Measurements from ENCODE around the gene OS9. TPM values are rescaled to one million over a fixed set of nuclear protein-coding genes. Genes with fewer than 3 reads are reported as not detected.

OS9 gene
- total RNA-seq, 1 experiment from 2014 or later = 152 TPM

GRCh38 chr12:57752668-57753000 lies 58.7 kb downstream of the OS9 start:
- no peak for DNase-seq (ENCODE audit: low read depth)

GRCh38 chr12:57753756-57754337 lies 59.9 kb downstream of the OS9 start:
- no peak for DNase-seq (ENCODE audit: low read depth)

DNA sequence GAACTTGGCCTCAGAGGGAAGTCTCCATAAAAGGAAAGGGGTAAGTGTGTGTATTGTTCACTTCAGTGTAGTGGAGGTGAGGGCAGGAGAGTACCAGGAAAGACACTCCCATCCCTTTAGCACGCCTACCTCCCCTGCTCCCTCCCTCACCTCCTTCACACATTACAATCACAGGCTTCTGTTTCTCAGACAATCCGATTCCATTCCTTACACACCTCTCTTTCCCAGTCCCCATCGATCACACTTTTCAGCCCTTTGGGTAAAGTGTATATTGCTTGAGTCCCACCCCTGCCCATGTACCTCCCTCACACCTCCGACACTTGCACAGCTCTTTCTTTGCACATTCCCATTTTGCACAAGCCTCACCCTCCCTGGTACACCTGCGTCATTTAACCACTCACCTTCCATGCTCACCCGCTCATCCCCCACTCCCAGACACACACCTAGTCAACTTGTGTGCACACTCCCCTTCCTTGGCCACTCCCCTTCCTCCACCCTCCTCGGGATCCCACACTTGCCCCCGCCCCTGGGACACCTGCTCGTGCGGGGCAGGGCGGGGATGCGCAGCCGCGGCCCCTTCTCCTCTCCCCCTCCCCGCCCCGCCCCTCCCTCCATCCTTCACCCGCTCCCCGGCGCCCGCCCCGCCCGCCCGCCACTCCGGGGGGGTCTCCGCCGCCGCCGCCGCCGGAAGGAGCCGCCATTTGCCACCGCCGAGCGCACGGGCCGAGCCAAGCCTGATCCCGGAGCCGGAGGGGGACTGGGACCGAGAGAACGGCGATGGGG lies 60.7 kb downstream of the OS9 start, which contains the start of gene MARCHF9:
TSS of gene MARCHF9 (plus strand) at position 693 of the 783 bp plus-strand sequence. CDS start 426 bp downstream, outside the sequence.
- no peak for DNase-seq (ENCODE audit: low read depth)

DNA sequence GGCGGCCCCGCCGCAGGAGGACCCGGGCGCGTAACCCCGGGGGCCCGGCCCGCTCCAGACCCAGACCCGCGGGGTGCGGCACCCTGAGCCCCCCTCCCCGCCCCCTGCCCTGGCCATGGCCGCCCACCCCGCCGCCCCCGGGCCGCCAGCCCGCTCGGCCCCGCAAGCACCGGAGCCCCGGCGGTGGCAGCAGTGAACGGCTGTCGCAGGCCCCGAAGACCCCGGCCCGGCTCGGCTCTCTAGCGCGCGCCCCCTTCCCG lies 61.2 kb downstream of the OS9 start:
- no peak for DNase-seq (ENCODE audit: low read depth)

DNA sequence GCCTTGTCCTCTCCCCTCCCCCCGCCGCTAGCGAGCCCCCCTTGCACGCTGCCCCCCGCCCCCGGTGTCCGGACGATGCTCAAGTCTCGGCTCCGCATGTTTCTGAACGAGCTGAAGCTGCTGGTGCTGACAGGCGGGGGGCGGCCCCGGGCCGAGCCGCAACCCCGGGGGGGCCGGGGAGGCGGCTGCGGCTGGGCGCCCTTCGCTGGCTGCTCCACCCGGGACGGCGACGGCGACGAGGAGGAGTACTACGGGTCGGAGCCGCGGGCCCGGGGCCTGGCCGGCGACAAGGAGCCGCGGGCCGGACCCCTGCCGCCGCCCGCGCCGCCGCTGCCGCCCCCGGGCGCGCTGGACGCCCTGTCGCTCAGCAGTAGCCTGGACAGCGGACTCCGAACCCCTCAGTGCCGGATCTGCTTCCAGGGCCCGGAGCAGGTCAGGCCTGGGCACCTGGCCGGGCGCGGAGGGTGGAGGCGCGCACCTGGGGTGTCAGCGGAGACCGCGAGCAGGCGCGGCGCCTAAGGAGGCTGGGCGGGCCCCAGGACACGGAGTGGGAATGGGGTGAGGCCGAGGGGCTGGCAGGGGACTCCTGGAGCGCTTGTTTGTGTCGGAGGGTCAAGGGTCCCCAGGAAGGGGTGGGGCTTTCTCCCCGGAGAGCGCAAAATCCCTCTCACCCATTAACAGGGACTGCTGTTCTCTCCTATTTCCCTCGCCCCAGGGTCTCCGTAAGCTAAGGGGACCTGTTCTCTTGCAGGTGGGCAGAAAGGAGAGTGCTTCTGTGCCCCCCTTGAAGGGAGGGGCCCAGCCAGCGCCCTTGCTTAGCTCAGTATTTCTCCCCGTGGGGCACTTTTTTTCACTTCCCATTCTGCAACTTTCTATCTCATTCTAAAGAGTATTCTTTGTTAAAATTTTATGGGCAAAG lies 61.8 kb downstream of the OS9 start:
- no peak for DNase-seq (ENCODE audit: low read depth)

GRCh38 chr12:57756406-57757341 lies 62.7 kb downstream of the OS9 start:
- peak; percentile 36 for DNase-seq (ENCODE audit: low read depth)

DNA sequence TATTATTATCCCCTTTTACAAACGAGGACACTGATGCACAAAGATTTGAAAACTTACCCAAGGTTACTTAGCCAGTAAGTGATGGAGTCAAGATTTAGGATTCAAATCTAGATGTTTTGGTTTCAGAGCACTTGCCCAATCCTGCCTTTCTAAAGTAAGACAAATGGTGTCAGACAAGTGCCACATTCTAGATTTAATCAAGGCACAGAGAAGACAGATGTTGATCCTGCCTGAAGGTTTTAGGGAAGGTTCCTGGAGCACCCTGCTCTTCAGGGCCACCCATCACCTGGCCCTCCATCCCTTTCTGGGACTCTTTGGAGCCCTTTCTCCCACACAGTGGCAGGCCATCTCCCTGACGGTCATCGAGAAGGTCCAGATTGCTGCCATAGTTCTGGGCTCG lies 63.8 kb downstream of the OS9 start:
- no peak for DNase-seq (ENCODE audit: low read depth)

GRCh38 chr12:57758552-57759359 lies 64.8 kb downstream of the OS9 start:
- DNase-seq (ENCODE audit: low read depth) = no peak

- DNase-seq (ENCODE audit: low read depth) = no peak
Observed at GRCh38 chr12:57759360-57759980, 65.5 kb downstream of the OS9 start.

- no peak for DNase-seq (ENCODE audit: low read depth)
Observed at GRCh38 chr12:57760347-57760982, 66.5 kb downstream of the OS9 start.

GRCh38 chr12:57761391-57761998 lies 67.6 kb downstream of the OS9 start:
- DNase-seq (ENCODE audit: low read depth) = no peak

DNA sequence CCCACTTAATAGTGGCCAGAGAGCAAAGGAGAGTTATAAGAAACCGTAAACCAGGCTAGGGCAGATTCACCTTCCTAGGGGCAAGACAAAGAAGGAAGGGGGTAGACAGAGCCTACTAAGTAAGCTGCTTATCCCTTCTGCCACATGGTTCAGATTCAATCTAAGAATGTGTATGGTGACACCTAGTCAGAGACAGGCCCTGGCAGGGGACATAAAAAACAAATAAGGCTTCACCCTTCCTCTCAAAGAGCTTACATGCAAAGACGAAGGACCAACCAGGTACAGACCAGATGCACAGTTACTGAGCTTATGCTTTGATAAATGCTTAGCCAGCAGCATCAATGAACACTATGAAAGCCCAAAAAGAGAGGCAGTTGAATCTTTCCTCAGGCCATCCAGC lies 68.5 kb downstream of the OS9 start:
- DNase-seq (ENCODE audit: low read depth) = no peak

DNA sequence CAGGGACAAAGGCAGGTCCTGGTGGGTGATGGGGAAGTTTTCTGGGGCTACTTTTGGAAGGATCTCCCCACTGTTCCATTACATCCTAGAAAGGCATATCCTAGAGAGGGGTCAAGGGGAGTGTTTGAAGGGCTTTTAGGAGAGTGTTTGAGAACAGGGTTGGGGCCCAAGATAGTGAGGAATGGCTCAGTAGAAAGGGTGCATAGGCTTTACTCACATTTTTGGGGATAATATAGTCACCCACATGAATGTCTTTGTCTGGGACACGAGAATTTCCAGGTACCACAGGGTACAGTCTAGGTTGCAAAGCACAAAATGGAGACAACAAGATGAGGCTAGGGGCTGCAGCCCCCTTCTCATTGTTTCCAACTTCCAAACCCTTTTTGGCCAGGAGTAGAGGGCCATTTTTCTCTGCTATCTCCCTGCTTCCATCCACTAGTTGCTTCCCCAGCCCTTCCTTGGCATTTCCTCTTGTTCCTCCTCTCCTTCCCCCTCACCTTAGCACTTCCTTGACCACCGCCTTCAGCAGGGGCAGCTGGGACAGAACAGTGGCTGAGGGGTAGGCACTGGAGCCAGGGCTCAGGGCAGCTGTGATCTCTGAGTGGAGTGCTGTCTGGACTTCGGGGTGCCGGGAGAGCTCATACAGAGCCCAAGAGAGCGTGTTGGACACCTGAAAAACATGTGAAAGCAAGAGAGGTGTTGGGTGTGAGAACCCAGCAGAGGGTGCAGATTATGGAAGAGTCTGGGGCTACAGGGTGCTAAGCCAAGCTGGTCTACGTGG lies 70.1 kb downstream of the OS9 start:
- no peak for DNase-seq (ENCODE audit: low read depth)

DNA sequence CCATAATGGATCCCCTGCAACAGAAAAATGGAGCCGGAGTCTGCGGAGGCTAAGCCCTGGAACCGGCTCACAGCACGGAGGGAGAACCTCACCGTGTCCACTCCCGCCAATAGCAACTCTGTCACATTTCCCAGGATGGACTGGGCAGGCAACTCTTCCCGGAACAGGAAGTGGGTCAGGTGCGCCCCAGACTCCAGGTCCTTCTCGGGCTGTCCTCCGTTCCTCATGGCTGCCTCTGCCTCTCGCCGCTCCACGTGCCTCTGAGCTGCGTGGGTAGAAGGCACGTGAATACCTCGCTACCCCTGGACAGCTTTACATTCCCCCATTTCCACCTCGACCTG lies 70.7 kb downstream of the OS9 start:
- no peak for DNase-seq (ENCODE audit: low read depth)

- DNase-seq (ENCODE audit: low read depth) = peak; percentile 51
Observed at GRCh38 chr12:57765003-57765697, 71.2 kb downstream of the OS9 start.

DNA sequence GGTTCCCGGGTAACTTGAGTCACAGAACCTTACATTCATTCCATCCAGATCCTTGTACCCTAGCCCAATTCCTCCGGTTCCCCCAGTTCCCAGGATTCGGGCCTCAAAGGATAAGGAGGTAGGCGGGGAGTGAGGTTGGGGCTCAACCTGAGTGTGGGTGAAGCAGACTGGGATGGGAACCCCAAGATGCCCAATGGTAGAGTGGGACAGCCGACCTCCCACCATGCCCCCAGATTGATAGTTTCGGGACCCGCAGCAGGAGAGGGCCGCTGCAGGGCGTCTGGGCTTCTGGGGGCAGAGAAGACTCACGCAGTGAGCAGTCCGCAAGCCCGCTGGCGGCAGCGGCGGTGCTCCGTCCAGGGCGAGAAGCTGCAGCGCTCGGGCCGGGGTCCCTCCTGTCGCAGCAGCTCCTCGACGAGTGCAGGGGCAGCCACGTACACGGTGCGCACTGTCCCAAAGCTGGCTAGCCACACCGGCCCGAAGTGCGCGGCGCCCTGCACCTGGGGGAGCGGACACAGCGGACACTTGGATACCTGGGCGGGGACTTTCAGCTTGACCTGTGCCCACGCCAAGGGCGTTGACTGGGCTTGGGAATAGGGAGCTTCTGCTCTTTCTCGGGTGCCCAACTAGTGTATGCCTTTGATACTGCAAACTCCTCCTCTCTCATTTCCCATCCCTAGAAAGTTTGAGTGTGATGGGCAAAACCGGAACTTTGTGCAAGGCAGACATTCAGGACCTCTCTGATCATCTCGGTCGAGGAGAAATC lies 71.9 kb downstream of the OS9 start:
- no peak for DNase-seq (ENCODE audit: low read depth)

Data from RPMI7951 (cell line).